H9 (cell line): ENCODE measurements around the gene GLS. TPM values are rescaled to one million over a fixed set of nuclear protein-coding genes. Genes with fewer than 3 reads are reported as not detected.

Experiments used
- DNase-seq: peaks from one replicate; pipeline ENCODE4 v3.0.0-alpha.2; 2017
- H2AFZ ChIP-seq: one replicate; pipeline ENCODE4 v1.6.1; 2013; ENCODE audit warnings: mild to moderate bottlenecking, low read length, control low read depth, moderate library complexity
- H2AK5ac ChIP-seq: 2 replicates; pipeline ENCODE4 v1.6.1; 2013; ENCODE audit warnings: low read length, control low read depth, mixed read lengths; ENCODE audit not compliant: insufficient read length
- H2BK120ac ChIP-seq: one replicate; pipeline ENCODE4 v1.6.1; 2013; ENCODE audit warnings: low read depth, mild to moderate bottlenecking, low read length, control low read depth, inconsistent platforms; ENCODE audit not compliant: poor library complexity, severe bottlenecking
- H2BK12ac ChIP-seq: 2 replicates; pipeline ENCODE4 v1.6.1; 2013; ENCODE audit warnings: low read length, control low read depth, mixed read lengths, low read depth; ENCODE audit not compliant: insufficient read length
- H2BK15ac ChIP-seq: 2 replicates; pipeline ENCODE4 v1.6.1; 2013; ENCODE audit warnings: low read depth, low read length, control low read depth
- H2BK20ac ChIP-seq: one replicate; pipeline ENCODE4 v1.6.1; 2013; ENCODE audit warnings: low read depth, mild to moderate bottlenecking, low read length, control low read depth, inconsistent platforms; ENCODE audit not compliant: poor library complexity, severe bottlenecking
- H2BK5ac ChIP-seq: 2 replicates; pipeline ENCODE4 v1.6.1; 2013; ENCODE audit warnings: low read length, control low read depth, mixed read lengths; ENCODE audit not compliant: insufficient read length
- H3K14ac ChIP-seq: 2 replicates; pipeline ENCODE4 v1.6.1; 2013; ENCODE audit warnings: low read length, control low read depth; ENCODE audit not compliant: insufficient read depth
- H3K18ac ChIP-seq: 2 replicates; pipeline ENCODE4 v1.6.1; 2013; ENCODE audit warnings: low read depth, mild to moderate bottlenecking, mixed read lengths, low read length, control low read depth; ENCODE audit not compliant: insufficient read length
- H3K23ac ChIP-seq: 2 replicates; pipeline ENCODE4 v1.6.1; 2013; ENCODE audit warnings: low read length, control low read depth, mixed read lengths, low read depth; ENCODE audit not compliant: insufficient read length
- H3K23me2 ChIP-seq: 2 replicates; pipeline ENCODE4 v1.6.1; 2013; ENCODE audit warnings: low read depth, mild to moderate bottlenecking, mixed read lengths, low read length, control low read depth; ENCODE audit not compliant: insufficient read length, poor library complexity, severe bottlenecking
- H3K27ac ChIP-seq: 2 replicates; pipeline ENCODE4 v1.5.1; 2013; ENCODE audit warnings: low read length, control low read depth, mixed read lengths, low read depth; ENCODE audit not compliant: insufficient read length
- H3K27me3 ChIP-seq: 2 replicates; pipeline ENCODE4 v1.6.1; 2013; ENCODE audit warnings: low read length, control low read depth, inconsistent platforms; ENCODE audit not compliant: insufficient read depth
- H3K4ac ChIP-seq: 2 replicates; pipeline ENCODE4 v1.6.1; 2013; ENCODE audit warnings: low read depth, mild to moderate bottlenecking, control low read depth, inconsistent platforms, low read length, moderate library complexity
- H3K4me1 ChIP-seq: 2 replicates; pipeline ENCODE4 v1.6.1; 2013; ENCODE audit warnings: low read length, control low read depth, inconsistent platforms; ENCODE audit not compliant: insufficient read depth
- H3K4me2 ChIP-seq: 2 replicates; pipeline ENCODE4 v1.6.1; 2013; ENCODE audit warnings: low read length, control low read depth, mixed read lengths; ENCODE audit not compliant: insufficient read length, insufficient read depth
- H3K56ac ChIP-seq: 2 replicates; pipeline ENCODE4 v1.6.1; 2013; ENCODE audit warnings: low read depth, mild to moderate bottlenecking, mixed read lengths, low read length, control low read depth; ENCODE audit not compliant: insufficient read length
- H3K79me1 ChIP-seq: 2 replicates; pipeline ENCODE4 v1.6.1; 2013; ENCODE audit warnings: low read depth, mild to moderate bottlenecking, moderate library complexity, low read length, control low read depth, inconsistent platforms; ENCODE audit not compliant: insufficient read depth, poor library complexity, severe bottlenecking
- H3K79me2 ChIP-seq: 2 replicates; pipeline ENCODE4 v1.6.1; 2013; ENCODE audit warnings: low read length, control low read depth, inconsistent platforms; ENCODE audit not compliant: insufficient read depth
- H3K9ac ChIP-seq: 2 replicates; pipeline ENCODE4 v1.6.1; 2013; ENCODE audit warnings: low read length, control low read depth, mixed read lengths; ENCODE audit not compliant: insufficient read length; ENCODE audit errors: extremely low read depth
- H3K9me3 ChIP-seq: one replicate; pipeline ENCODE4 v1.6.1; 2013; ENCODE audit warnings: low read depth, low read length, inconsistent platforms; ENCODE audit not compliant: control insufficient read depth
- H3T11ph ChIP-seq: one replicate; pipeline ENCODE4 v1.6.1; 2013; ENCODE audit warnings: mild to moderate bottlenecking, low read length, control low read depth, inconsistent platforms
- H4K20me1 ChIP-seq: one replicate; pipeline ENCODE4 v1.6.1; 2013; ENCODE audit not compliant: control insufficient read depth, insufficient read length, insufficient read depth
- H4K5ac ChIP-seq: 2 replicates; pipeline ENCODE4 v1.6.1; 2013; ENCODE audit warnings: low read depth, mild to moderate bottlenecking, mixed read lengths, low read length, control low read depth; ENCODE audit not compliant: insufficient read length
- H4K8ac ChIP-seq: replicated peaks from 2 replicates; pipeline ENCODE4 v1.6.1; 2013; ENCODE audit warnings: low read length, control low read depth, mixed read lengths, low read depth; ENCODE audit not compliant: insufficient read length
- H4K91ac ChIP-seq: 2 replicates; pipeline ENCODE4 v1.6.1; 2013; ENCODE audit warnings: low read depth, mild to moderate bottlenecking, moderate library complexity, mixed read lengths, low read length, control low read depth; ENCODE audit not compliant: insufficient read length
- H3K27ac Mint-ChIP-seq, 3 experiments: 2 replicates in 2 of 3; 3 replicates in 1 of 3; pipeline ENCODE4 v1.8.0; 2020 to 2021; ENCODE audit warnings: mixed read lengths in 3 of 3, mild to moderate bottlenecking in 1 of 3, moderate library complexity in 1 of 3
- H3K27me3 Mint-ChIP-seq: 2 replicates; pipeline ENCODE4 v1.8.0; 2021; ENCODE audit warnings: low read depth, mild to moderate bottlenecking, moderate library complexity, mixed read lengths
- H3K36me3 Mint-ChIP-seq, 3 experiments: 2 replicates in 2 of 3; 3 replicates in 1 of 3; pipeline ENCODE4 v1.8.0; 2020 to 2021; ENCODE audit warnings: low read depth in 3 of 3, mixed read lengths in 3 of 3; ENCODE audit not compliant: insufficient read depth in 1 of 3
- H3K4me1 Mint-ChIP-seq, 2 experiments: 2 replicates each; pipeline ENCODE4 v1.8.0; 2020; ENCODE audit warnings: mixed read lengths in 2 of 2
- H3K4me3 Mint-ChIP-seq, 2 experiments: 2 replicates in 1 of 2; 3 replicates in 1 of 2; pipeline ENCODE4 v1.8.0; 2020 to 2021; ENCODE audit warnings: mild to moderate bottlenecking in 2 of 2, mixed read lengths in 2 of 2, moderate library complexity in 1 of 2
- H3K9me3 Mint-ChIP-seq, 2 experiments: 2 replicates in 1 of 2; 3 replicates in 1 of 2; pipeline ENCODE4 v1.8.0; 2020; ENCODE audit warnings: mild to moderate bottlenecking in 2 of 2, mixed read lengths in 2 of 2, moderate library complexity in 1 of 2
- WGBS: extraction: QIAGEN DNeasy Blood & Tissue Kit; methylation state at CpG from one replicate; pipeline ENCODE4 v1.1.7; 2013; ENCODE audit warnings: missing lambda C conversion rate, low lambda C conversion rate, mixed read lengths; ENCODE audit not compliant: insufficient read length; ENCODE audit errors: extremely low coverage; 5-methylcytosine and 5-hydroxymethylcytosine counted together
- total RNA-seq: library from RNA; stranded (reverse); gene quantifications from 2 replicates; pipeline ENCODE4 v1.2.1, GENCODE V29; 2021
- TF ChIP-seq, protein P1 (sequence below): fragments of 200-600 bp; sonication (generic); conservative IDR thresholded peaks from 3 replicates; pipeline ENCODE4 v1.8.0; 2021; ENCODE audit warnings: antibody characterized with exemption, mild to moderate bottlenecking

The GLS gene
- total RNA-seq, 1 experiment from 2014 or later: 69.3 TPM

- Histone ChIP-seq H3K14ac (no peak overlapping the region), H2BK20ac (no peak overlapping the region), H3K18ac (no peak overlapping the region), H2BK12ac (no peak overlapping the region), H2BK120ac (no peak overlapping the region), H3K9ac (no peak overlapping the region), H3K23me2 (no peaks in the 10 kb centered on the region), H2BK5ac (no peak overlapping the region), H3K56ac (no peak overlapping the region), H4K8ac (no peak overlapping the region), H2AK5ac (no peak overlapping the region), H3K27me3 (no peaks in the 10 kb centered on the region), H3K4me1 (no peaks in the 10 kb centered on the region), H3K23ac (no peak overlapping the region), H4K20me1 (no peaks in the 10 kb centered on the region), H2BK15ac (no peak overlapping the region), H3K4ac (no peak overlapping the region), H3K79me1 (no peaks in the 10 kb centered on the region), H3K79me2 (no peaks in the 10 kb centered on the region), H2AFZ (no peak overlapping the region), H3K9me3 (no peaks in the 10 kb centered on the region), H4K5ac (no peak overlapping the region), H4K91ac (no peak overlapping the region), H3K27ac (no peak overlapping the region), H3T11ph (no peak overlapping the region), H3K4me2 (no peak overlapping the region)
- TF ChIP-seq, protein P1, sequence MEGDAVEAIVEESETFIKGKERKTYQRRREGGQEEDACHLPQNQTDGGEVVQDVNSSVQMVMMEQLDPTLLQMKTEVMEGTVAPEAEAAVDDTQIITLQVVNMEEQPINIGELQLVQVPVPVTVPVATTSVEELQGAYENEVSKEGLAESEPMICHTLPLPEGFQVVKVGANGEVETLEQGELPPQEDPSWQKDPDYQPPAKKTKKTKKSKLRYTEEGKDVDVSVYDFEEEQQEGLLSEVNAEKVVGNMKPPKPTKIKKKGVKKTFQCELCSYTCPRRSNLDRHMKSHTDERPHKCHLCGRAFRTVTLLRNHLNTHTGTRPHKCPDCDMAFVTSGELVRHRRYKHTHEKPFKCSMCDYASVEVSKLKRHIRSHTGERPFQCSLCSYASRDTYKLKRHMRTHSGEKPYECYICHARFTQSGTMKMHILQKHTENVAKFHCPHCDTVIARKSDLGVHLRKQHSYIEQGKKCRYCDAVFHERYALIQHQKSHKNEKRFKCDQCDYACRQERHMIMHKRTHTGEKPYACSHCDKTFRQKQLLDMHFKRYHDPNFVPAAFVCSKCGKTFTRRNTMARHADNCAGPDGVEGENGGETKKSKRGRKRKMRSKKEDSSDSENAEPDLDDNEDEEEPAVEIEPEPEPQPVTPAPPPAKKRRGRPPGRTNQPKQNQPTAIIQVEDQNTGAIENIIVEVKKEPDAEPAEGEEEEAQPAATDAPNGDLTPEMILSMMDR: no peak
- H3K27me3 Mint-ChIP-seq: no peaks in the 10 kb centered on the region
- H3K9me3 Mint-ChIP-seq: no peaks in the 10 kb centered on the region
- no CpG with 5 or more reads among the region's 6 CpGs for whole genome bisulfite sequencing
- DNase-seq: no peak
- H3K27ac Mint-ChIP-seq: no peak overlapping the region
- no peak overlapping the region for H3K4me3 Mint-ChIP-seq
- H3K36me3 Mint-ChIP-seq: peaks cover 53 to 96% (median 93%) of the 10 kb centered on the region in 3 experiments; a peak in 6 of 7 replicates
- H3K4me1 Mint-ChIP-seq: no peaks in the 10 kb centered on the region
Measured at GRCh38 chr2:190981333-190981732, 100.7 kb downstream of the GLS start.
